LoVo (cell line): ENCODE measurements around the gene PCDHA9.
A peak's percentile ranks its signal among the peaks of the same experiment; 100 is the strongest.
"Not testable (repeated sequence)": the region's sequence is repeated elsewhere in the genome, so short reads cannot be mapped to it uniquely, and the experiment has no call there.

Experiments used
- DNase-seq: peaks from one replicate; pipeline ENCODE4 v3.0.0-alpha.2; 2016; ENCODE audit warnings: low spot score

The PCDHA9 gene

GRCh38 chr5:140835622-140836510 lies 12.3 kb upstream of the PCDHA9 start:
- DNase-seq: no peak

GRCh38 chr5:140840978-140841962 lies 6.9 kb upstream of the PCDHA9 start, which contains the start of gene PCDHA8:
PCDHA8 (plus strand) TSS chr5:140841187; CDS start chr5:140841322, 135 bp downstream.
- DNase-seq: peak; percentile 60

- no peak for DNase-seq
Measured at GRCh38 chr5:140842798-140843733, 5.1 kb upstream of the PCDHA9 start.

- DNase-seq: not testable (repeated sequence)
Measured at GRCh38 chr5:140849831-140850634, 1.9 kb downstream of the PCDHA9 start.

GRCh38 chr5:140855772-140856674 lies 7.8 kb downstream of the PCDHA9 start, which contains the start of gene PCDHA10:
PCDHA10 (plus strand) TSS chr5:140855897; CDS start chr5:140856049, 152 bp downstream.
- DNase-seq: no peak

GRCh38 chr5:140857177-140857986 lies 9.2 kb downstream of the PCDHA9 start:
- DNase-seq: no peak

- DNase-seq: no peak
Measured at GRCh38 chr5:140857987-140858240, 9.7 kb downstream of the PCDHA9 start.

- no peak for DNase-seq
Measured at GRCh38 chr5:140862441-140863295, 14.5 kb downstream of the PCDHA9 start.

- peak; percentile 27 for DNase-seq
Measured at GRCh38 chr5:140868721-140869554, 20.8 kb downstream of the PCDHA9 start, which contains the start of gene PCDHA11. PCDHA11 (plus strand) TSS chr5:140868957; CDS start chr5:140869104, 147 bp downstream.

GRCh38 chr5:140869555-140869886 lies 21.3 kb downstream of the PCDHA9 start:
- no peak for DNase-seq

- no peak for DNase-seq
Measured at GRCh38 chr5:140870221-140871201, 22.3 kb downstream of the PCDHA9 start.

GRCh38 chr5:140875085-140876065 lies 27.2 kb downstream of the PCDHA9 start, which contains the start of gene PCDHA12:
PCDHA12 (plus strand) TSS chr5:140875308; CDS start chr5:140875473, 165 bp downstream.
- no peak for DNase-seq

- DNase-seq: not testable (repeated sequence)
Measured at GRCh38 chr5:140876541-140877261, 28.5 kb downstream of the PCDHA9 start.

GRCh38 chr5:140877262-140877581 lies 29.0 kb downstream of the PCDHA9 start:
- no peak for DNase-seq
